SK-N-SH (cell line): ENCODE results near the gene MAPK11.

Source experiments
- CTCF ChIP-seq: fragments of 200-600 bp; sonication (generic); IDR thresholded peaks from 2 replicates; pipeline ENCODE4 v1.6.1; 2017; ENCODE audit warnings: antibody characterized with exemption, mild to moderate bottlenecking, moderate library complexity
- POLR2AphosphoS5 ChIP-seq: IDR thresholded peaks from 2 replicates; pipeline ENCODE4 v1.6.1; 2012; ENCODE audit warnings: low read depth, low read length
- RFX5 ChIP-seq: IDR thresholded peaks from 2 replicates; pipeline ENCODE4 v1.6.1; 2012; ENCODE audit warnings: mild to moderate bottlenecking, improper control_type of control experiment, low read length

GRCh38 chr22:50293441-50294318, 23.5 kb upstream of the MAPK11 start:
- TF ChIP-seq CTCF = no peak
- 0 out of 2 replicates have a peak, but pooled peaks have one; percentile 15 for TF ChIP-seq POLR2AphosphoS5
- no peak for TF ChIP-seq RFX5
